22Rv1 (cell line): Measurements from ENCODE around the gene KIAA0513.

Experiments used
- H3K27ac ChIP-seq: fragments of 450-650 bp; 2 replicates; pipeline ENCODE4 v1.5.1; 2017
- CTCF ChIP-seq: fragments of 450-650 bp; IDR thresholded peaks from 2 replicates; pipeline ENCODE4 v1.5.1; 2017; ENCODE audit warnings: mild to moderate bottlenecking
- ZFX ChIP-seq: fragments of 450-650 bp; IDR thresholded peaks from 2 replicates; pipeline ENCODE4 v1.6.1; 2017; ENCODE audit warnings: antibody characterized with exemption, borderline replicate concordance

KIAA0513 gene

GRCh38 chr16:85066346-85066885, 38.8 kb downstream of the KIAA0513 start:
- H3K27ac ChIP-seq = no peak overlapping the region
- TF ChIP-seq ZFX (no peak), CTCF (no peak)

GRCh38 chr16:85067024-85067423, 39.4 kb downstream of the KIAA0513 start:
- TF ChIP-seq ZFX = no peak
- no peak for TF ChIP-seq CTCF
- no peak overlapping the region for H3K27ac ChIP-seq

GRCh38 chr16:85067426-85067825, 39.8 kb downstream of the KIAA0513 start:
- no peak for TF ChIP-seq CTCF
- no peak for TF ChIP-seq ZFX
- H3K27ac ChIP-seq = no peak overlapping the region

DNA sequence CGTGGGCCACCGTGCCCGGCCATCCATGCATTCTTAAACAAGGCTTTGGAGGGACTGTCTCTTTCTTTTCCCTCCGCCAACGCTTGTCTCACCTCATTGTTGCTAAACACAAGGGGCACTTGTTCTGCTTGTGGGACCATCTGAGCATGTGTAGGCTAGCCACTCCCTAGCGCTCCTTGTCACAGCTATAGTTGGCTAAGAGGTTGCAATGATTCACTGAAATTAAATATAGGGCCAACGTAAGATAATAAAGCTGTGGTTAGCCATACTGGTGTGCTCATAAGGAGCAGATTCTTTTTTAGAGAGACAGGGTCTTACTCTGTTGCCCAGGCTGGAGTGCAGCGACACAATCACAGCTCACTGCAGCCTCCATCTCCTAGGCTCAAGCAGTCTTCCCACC, 41.2 kb downstream of the KIAA0513 start:
- TF ChIP-seq ZFX (no peak), CTCF (no peak)
- H3K27ac ChIP-seq = no peak overlapping the region

DNA sequence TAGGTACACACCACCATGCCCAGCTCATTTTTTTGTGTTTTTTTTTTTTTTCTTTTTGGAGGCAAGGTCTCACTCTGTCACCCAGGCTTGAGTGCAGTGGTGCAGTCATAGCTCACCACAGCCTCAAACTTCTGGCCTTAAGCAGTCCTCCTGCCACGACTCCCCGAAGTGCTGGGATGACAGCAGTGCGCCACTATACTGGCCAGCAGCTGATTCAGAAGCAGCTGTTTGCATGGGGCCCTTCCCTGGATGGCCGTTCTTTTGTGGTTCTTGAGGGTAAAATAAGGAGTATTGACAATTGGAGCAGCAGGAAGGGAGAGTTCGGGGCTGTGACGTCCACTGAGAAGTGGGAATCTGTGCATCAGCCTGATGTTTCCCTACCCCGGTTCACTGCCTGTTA, 41.6 kb downstream of the KIAA0513 start:
- H3K27ac ChIP-seq = no peak overlapping the region
- TF ChIP-seq CTCF (no peak), ZFX (no peak)

GRCh38 chr16:85072076-85072860, 44.7 kb downstream of the KIAA0513 start:
- no peak overlapping the region for H3K27ac ChIP-seq
- no peak for TF ChIP-seq ZFX
- TF ChIP-seq CTCF = no peak

- TF ChIP-seq ZFX (no peak), CTCF (no peak)
- no peak overlapping the region for H3K27ac ChIP-seq
Observed at GRCh38 chr16:85072947-85073346, 45.4 kb downstream of the KIAA0513 start.
